GM23338 (cell line): ENCODE measurements around the gene PRCD. TPM values are rescaled to one million over a fixed set of nuclear protein-coding genes. Genes with fewer than 3 reads are reported as not detected.
"Not testable (repeated sequence)": the region's sequence is repeated elsewhere in the genome, so short reads cannot be mapped to it uniquely, and the experiment has no call there.

ENCODE experiments used
- ATAC-seq: fragments of 200-7000 bp; cut with Tn5 transposase; 3 replicates; pipeline ENCODE4 v1.9.1; 2020
- DNase-seq: peaks from one replicate; pipeline ENCODE4 v3.0.0-alpha.2; 2015; ENCODE audit warnings: low spot score
- H2AFZ ChIP-seq: fragments of 200-600 bp; sonication (generic); 2 replicates; pipeline ENCODE4 v1.8.0; 2016; ENCODE audit warnings: antibody characterized with exemption, mild to moderate bottlenecking, moderate library complexity
- H3F3A ChIP-seq: fragments of 200-600 bp; sonication (generic); replicated peaks from 2 replicates; pipeline ENCODE4 v1.8.0; 2017; ENCODE audit warnings: antibody characterized with exemption, mixed run types, low read depth
- H3K27ac ChIP-seq: fragments of 200-600 bp; sonication (generic); 2 replicates; pipeline ENCODE4 v1.6.1; 2016; ENCODE audit warnings: low read depth
- H3K27me3 ChIP-seq: fragments of 200-600 bp; sonication (generic); 2 replicates; pipeline ENCODE4 v1.8.0; 2016; ENCODE audit warnings: mild to moderate bottlenecking, mixed run types, moderate library complexity; ENCODE audit not compliant: insufficient read depth
- H3K36me3 ChIP-seq: fragments of 200-600 bp; sonication (generic); 2 replicates; pipeline ENCODE4 v1.8.0; 2016; ENCODE audit warnings: mild to moderate bottlenecking; ENCODE audit not compliant: insufficient read depth
- H3K4me1 ChIP-seq: fragments of 200-600 bp; sonication (generic); 2 replicates; pipeline ENCODE4 v1.8.0; 2016; ENCODE audit warnings: mild to moderate bottlenecking, moderate library complexity; ENCODE audit not compliant: insufficient read depth
- H3K4me2 ChIP-seq: fragments of 200-600 bp; sonication (generic); 2 replicates; pipeline ENCODE4 v1.7.1; 2017; ENCODE audit warnings: mixed run types
- H3K4me3 ChIP-seq: fragments of 200-600 bp; sonication (generic); 2 replicates; pipeline ENCODE4 v1.6.1; 2016; ENCODE audit warnings: mixed run types
- H3K79me2 ChIP-seq: fragments of 200-600 bp; sonication (generic); replicated peaks from 2 replicates; pipeline ENCODE4 v1.8.0; 2017; ENCODE audit warnings: mild to moderate bottlenecking; ENCODE audit not compliant: insufficient read depth
- H3K9me2 ChIP-seq: fragments of 200-600 bp; sonication (generic); 2 replicates; pipeline ENCODE4 v1.8.0; 2017; ENCODE audit not compliant: insufficient read depth
- H4K20me1 ChIP-seq: fragments of 200-600 bp; sonication (generic); replicated peaks from 2 replicates; pipeline ENCODE4 v1.8.0; 2017; ENCODE audit warnings: mild to moderate bottlenecking; ENCODE audit not compliant: insufficient read depth
- H3K27ac Mint-ChIP-seq: 2 replicates; pipeline ENCODE4 v1.8.0; 2020; ENCODE audit warnings: inconsistent platforms, mild to moderate bottlenecking, moderate library complexity, mixed read lengths
- H3K27me3 Mint-ChIP-seq: 3 replicates; pipeline ENCODE4 v1.8.0; 2022; ENCODE audit warnings: low read depth, mild to moderate bottlenecking, moderate library complexity, mixed read lengths, inconsistent platforms; ENCODE audit not compliant: insufficient read depth, poor library complexity
- H3K36me3 Mint-ChIP-seq: 3 replicates; pipeline ENCODE4 v1.8.0; 2021; ENCODE audit warnings: low read depth, mild to moderate bottlenecking, inconsistent platforms, moderate library complexity, mixed read lengths
- H3K4me1 Mint-ChIP-seq: 3 replicates; pipeline ENCODE4 v1.8.0; 2020; ENCODE audit warnings: mild to moderate bottlenecking, inconsistent platforms, mixed read lengths
- H3K4me3 Mint-ChIP-seq: 3 replicates; pipeline ENCODE4 v1.8.0; 2021; ENCODE audit warnings: moderate library complexity, mild to moderate bottlenecking, inconsistent platforms, mixed read lengths
- H3K9me3 Mint-ChIP-seq: 3 replicates; pipeline ENCODE4 v1.8.0; 2020; ENCODE audit warnings: moderate library complexity, mild to moderate bottlenecking, inconsistent platforms, mixed read lengths
- CTCF ChIP-seq, 2 experiments: fragments of 200-600 bp in 1 of 2; sonication (generic) in 1 of 2; conservative IDR thresholded peaks; 2 replicates each; pipeline versions ENCODE4 v1.5.1 to v1.6.1; 2016 to 2017; ENCODE audit warnings: antibody characterized with exemption in 2 of 2, low read depth in 2 of 2, mild to moderate bottlenecking in 2 of 2, moderate library complexity in 1 of 2
- ETS1 ChIP-seq: IDR thresholded peaks from 2 replicates; pipeline ENCODE4 v1.6.1; 2016; ENCODE audit warnings: antibody characterized with exemption
- EZH2phosphoT487 ChIP-seq: fragments of 200-600 bp; sonication (generic); IDR thresholded peaks from one replicate; pipeline ENCODE4 v1.8.1; 2018; ENCODE audit warnings: antibody characterized with exemption; ENCODE audit not compliant: unreplicated experiment
- polyA plus RNA-seq: library from polyadenylated mRNA; unstranded; fragments of >200 nt; fragmentation: Nextera tagmentation; extraction: Ambion mirVana; gene quantifications from 2 replicates; pipeline ENCODE4 v1.2.1, GENCODE V29; 2016
- total RNA-seq: library from RNA; depleted of rRNA; stranded (reverse); fragments of >200 nt; shearing (Covaris generic); gene quantifications from 2 replicates; pipeline ENCODE4 v1.2.3, GENCODE V29; 2014

PRCD gene
- total and polyA plus RNA-seq, 2 experiments from 2014 or later, result 0.38 to 1.6 TPM

- no peaks in the 10 kb centered on the region for H3K4me1 ChIP-seq
Measured at GRCh38 chr17:76521262-76521661, 18.6 kb upstream of the PRCD start.

GRCh38 chr17:76521683-76522082, 18.2 kb upstream of the PRCD start:
- not testable (repeated sequence) for ATAC-seq, DNase-seq, H3K27me3 ChIP-seq, H3K36me3 ChIP-seq, H3F3A ChIP-seq, H3K36me3 Mint-ChIP-seq, H4K20me1 ChIP-seq, H3K4me1 ChIP-seq, H3K9me2 ChIP-seq, H2AFZ ChIP-seq, H3K4me3 ChIP-seq, H3K27ac Mint-ChIP-seq, H3K4me3 Mint-ChIP-seq, H3K27ac ChIP-seq, H3K79me2 ChIP-seq, H3K9me3 Mint-ChIP-seq, H3K4me2 ChIP-seq
- H3K27me3 Mint-ChIP-seq, result peaks cover 19% of the 10 kb centered on the region
- H3K4me1 Mint-ChIP-seq, result peaks cover 15% of the 10 kb centered on the region

More at GRCh38 chr17:76521262-76521661, 18.6 kb upstream of the PRCD start:
- Histone ChIP-seq H2AFZ (no peak overlapping the region), H3K27ac (no peak overlapping the region), H4K20me1 (no peaks in the 10 kb centered on the region), H3F3A (no peaks in the 10 kb centered on the region), H3K79me2 (no peaks in the 10 kb centered on the region), H3K4me3 (no peak overlapping the region), H3K4me2 (no peak overlapping the region), H3K9me2 (peaks cover 2% of the 10 kb centered on the region; the same call in 1 of the 2 replicates), H3K27me3 (peaks cover 5% of the 10 kb centered on the region; the same call in 1 of the 2 replicates), H3K36me3 (no peaks in the 10 kb centered on the region)
- H3K9me3 Mint-ChIP-seq, result peaks cover 3% of the 10 kb centered on the region; the same call in 1 of the 3 replicates
- no peak overlapping the region for H3K27ac Mint-ChIP-seq
- H3K27me3 Mint-ChIP-seq, result peaks cover 19% of the 10 kb centered on the region
- no peak for TF ChIP-seq CTCF (conservative IDR thresholded peaks at IDR 0.05; ENCODE audit: low read depth in 2 of 2)
- TF ChIP-seq EZH2phosphoT487, result no peak
- DNase-seq (no peak), ATAC-seq (no peak)
- no peak overlapping the region for H3K4me3 Mint-ChIP-seq
- peaks cover 15% of the 10 kb centered on the region for H3K4me1 Mint-ChIP-seq
- no peaks in the 10 kb centered on the region for H3K36me3 Mint-ChIP-seq

- Mint-ChIP-seq H3K9me3 (peaks cover 3% of the 10 kb centered on the region; the same call in 1 of the 3 replicates), H3K27me3 (peaks cover 21% of the 10 kb centered on the region), H3K4me3 (peak overlapping the region; percentile 29; the same call in 1 of the 3 replicates), H3K27ac (no peak overlapping the region), H3K36me3 (no peaks in the 10 kb centered on the region), H3K4me1 (peaks cover 20% of the 10 kb centered on the region)
- peaks cover 5% of the 10 kb centered on the region; the same call in 1 of the 2 replicates for H3K27me3 ChIP-seq
- no peaks in the 10 kb centered on the region; the same call in 1 of the 2 replicates for H3K4me1 ChIP-seq
- peak overlapping the region; percentile 38; the same call in 1 of the 2 replicates for H3K4me3 ChIP-seq
- H3K27ac ChIP-seq, result no peak overlapping the region
- peak; percentile 82 for ATAC-seq
- peak overlapping the region; percentile 62; the same call in 1 of the 2 replicates for H3K4me2 ChIP-seq
- no peaks in the 10 kb centered on the region for H3K79me2 ChIP-seq
- H4K20me1 ChIP-seq, result no peaks in the 10 kb centered on the region
- TF ChIP-seq CTCF (conservative IDR thresholded peaks at IDR 0.05; ENCODE audit: low read depth in 2 of 2), result peak; percentile 84 to 99
- TF ChIP-seq ETS1, result no peak
- H3K36me3 ChIP-seq, result no peaks in the 10 kb centered on the region
- DNase-seq, result peak; percentile 88
- H3K9me2 ChIP-seq, result peaks cover under 1% of the 10 kb centered on the region; the same call in 1 of the 2 replicates
- H2AFZ ChIP-seq, result peak overlapping the region; percentile 96
- no peaks in the 10 kb centered on the region for H3F3A ChIP-seq
Measured at GRCh38 chr17:76523084-76524037, 16.5 kb upstream of the PRCD start.
